GM10266 (cell line): ENCODE measurements around the gene C1orf21.

Experiments
- DNase-seq: peaks from one replicate; pipeline ENCODE4 v3.0.0; 2012; ENCODE audit errors: extremely low spot score
- TF ChIP-seq, protein P1 (sequence below): IDR thresholded peaks from 2 replicates; pipeline ENCODE4 v1.5.1; 2012; ENCODE audit warnings: mild to moderate bottlenecking, low read depth; ENCODE audit not compliant: control insufficient read depth, insufficient read depth; ENCODE audit errors: missing control alignments

Gene C1orf21

DNA sequence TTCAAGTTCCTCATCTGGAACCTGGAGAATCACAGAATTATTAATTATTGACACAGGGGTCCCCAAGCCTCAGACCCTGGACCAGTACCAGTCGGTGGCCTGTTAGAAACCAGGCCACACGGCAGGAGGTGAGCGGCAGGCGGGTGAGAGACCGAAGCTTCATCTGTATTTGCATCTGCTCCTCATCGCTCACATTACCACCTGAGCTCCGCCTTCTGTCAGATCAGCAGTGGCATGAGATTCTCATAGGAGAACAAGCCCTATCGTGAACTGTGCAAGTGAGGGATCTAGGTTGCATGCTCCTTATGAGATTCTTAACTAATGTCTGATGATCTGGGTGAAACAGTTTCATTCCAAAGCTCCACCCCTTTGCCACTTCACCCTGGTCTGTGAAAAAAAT, 125.9 kb downstream of the C1orf21 start:
- no peak for DNase-seq
- TF ChIP-seq, protein P1, sequence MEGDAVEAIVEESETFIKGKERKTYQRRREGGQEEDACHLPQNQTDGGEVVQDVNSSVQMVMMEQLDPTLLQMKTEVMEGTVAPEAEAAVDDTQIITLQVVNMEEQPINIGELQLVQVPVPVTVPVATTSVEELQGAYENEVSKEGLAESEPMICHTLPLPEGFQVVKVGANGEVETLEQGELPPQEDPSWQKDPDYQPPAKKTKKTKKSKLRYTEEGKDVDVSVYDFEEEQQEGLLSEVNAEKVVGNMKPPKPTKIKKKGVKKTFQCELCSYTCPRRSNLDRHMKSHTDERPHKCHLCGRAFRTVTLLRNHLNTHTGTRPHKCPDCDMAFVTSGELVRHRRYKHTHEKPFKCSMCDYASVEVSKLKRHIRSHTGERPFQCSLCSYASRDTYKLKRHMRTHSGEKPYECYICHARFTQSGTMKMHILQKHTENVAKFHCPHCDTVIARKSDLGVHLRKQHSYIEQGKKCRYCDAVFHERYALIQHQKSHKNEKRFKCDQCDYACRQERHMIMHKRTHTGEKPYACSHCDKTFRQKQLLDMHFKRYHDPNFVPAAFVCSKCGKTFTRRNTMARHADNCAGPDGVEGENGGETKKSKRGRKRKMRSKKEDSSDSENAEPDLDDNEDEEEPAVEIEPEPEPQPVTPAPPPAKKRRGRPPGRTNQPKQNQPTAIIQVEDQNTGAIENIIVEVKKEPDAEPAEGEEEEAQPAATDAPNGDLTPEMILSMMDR: no peak

DNA sequence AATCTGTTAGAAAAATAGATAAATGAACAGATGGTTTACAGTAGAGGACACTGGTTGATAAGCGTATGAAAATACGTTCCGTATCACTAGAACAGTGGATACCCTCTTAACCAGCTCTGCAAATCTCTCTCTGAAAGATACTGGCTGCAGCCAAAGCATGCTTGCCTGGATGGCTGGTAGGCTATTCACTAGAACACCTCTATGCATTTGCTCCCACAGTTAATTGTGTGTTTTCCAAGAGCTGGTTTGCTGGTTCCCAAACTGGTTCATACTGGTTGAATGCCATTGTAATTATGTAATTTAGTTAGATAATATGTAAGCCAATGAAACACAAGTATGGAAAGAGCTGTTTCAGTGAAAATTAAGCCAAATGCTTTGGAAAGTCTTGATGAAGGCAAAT, 126.6 kb downstream of the C1orf21 start:
- TF ChIP-seq, protein P1: no peak
- no peak for DNase-seq

DNA sequence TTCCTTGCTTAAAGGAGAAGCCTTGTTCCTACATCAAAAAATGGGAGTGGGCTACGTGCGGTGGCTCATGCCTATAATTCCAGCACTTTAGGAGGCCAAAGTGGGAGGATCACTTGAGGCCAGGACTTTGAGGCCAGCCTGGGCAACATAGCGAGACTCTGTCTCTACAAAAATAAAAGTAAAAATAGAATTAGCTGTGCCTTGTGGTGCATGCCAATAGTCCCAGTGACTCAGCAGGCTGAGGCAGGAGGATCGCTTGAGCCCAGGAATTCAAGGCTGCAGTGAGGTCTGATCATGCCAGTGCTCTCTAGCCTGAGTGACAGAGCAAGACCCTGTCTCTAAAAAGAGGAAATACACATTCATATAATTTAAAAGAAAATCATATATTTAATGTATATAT, 127.1 kb downstream of the C1orf21 start:
- no peak for DNase-seq
- TF ChIP-seq, protein P1: no peak

DNA sequence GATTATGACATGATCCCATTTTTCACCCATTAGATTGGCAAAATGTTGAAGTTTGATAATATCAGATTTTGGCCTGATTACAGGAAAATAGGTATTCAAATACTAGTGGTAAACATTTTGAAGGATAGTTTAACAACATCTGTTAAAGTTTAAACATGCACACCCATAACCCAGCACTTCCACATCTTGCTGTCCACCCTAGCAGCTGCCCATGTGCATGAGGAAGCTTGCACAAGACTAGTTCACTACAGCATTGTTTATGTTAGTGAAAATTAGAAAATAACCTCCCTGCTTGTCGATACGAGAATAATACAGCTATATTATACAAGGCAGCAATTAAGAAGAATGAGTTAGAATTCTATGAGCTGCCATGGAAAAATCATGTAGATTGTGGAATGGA, 127.6 kb downstream of the C1orf21 start:
- TF ChIP-seq, protein P1: no peak
- DNase-seq: no peak

DNA sequence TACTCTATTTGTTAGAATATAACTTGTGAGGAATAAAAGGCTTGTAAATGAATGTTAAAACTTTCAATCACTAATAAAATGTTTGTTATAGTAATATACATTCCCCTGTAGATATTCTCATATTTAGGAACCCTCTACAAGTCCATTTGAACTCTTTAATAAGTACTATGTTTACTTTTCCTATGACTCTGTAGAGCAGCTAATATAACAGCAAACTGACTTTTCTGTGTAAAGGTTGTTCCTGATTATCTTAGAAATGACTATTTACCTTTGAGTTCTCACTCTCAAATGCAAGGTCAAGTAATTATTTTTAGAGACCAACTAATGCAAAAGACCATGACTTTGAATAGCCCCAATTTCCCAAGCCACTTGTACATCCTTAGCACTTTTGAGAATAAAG, 130.3 kb downstream of the C1orf21 start:
- TF ChIP-seq, protein P1: no peak
- no peak for DNase-seq

DNA sequence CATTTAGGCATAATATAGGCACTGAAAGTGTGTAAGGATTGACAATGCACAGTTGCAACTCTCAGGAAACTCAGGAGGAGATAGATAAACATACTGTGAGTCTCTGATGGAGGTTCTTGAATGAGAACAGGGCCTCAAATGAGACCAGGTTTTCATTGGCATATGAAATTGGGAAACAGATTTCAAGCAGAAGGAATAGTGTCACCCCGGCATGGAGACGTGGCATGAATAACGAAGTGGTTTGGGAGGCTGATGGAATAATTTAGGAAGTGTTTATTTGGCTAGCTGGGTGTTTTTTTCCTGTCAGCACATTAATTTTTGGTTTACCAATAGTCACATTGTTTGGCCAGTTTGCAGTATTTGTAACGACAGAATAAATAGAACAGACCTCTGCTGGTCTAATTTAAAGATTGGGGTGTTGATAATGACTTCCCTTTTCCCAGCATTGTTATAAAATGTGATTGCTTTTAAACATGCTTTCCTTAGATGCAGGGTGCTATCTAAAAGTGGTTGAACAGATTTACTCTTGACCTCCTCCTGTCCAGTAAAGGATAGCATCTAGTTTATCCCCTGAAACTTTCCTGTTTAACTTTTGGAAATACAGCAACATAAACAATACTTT, 132.0 kb downstream of the C1orf21 start:
- TF ChIP-seq, protein P1: no peak
- DNase-seq: no peak

DNA sequence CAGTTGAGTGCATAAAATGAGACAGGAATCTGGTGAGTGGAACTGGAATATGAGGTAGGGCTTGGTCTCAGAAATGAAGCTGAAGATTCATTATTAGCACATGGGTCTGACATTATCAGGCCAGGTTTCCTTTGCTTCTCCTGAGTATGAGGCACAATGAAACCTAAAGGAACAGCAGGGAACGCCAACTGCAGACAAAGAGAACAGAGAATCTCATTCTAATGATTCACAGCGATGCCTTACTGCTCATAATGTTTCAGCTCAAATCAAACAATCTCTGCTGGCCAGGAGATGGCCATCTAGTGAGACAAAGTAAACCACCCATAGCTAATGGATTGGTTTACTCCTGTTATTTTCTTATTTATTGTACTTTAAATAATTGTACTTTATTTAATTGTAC, 133.5 kb downstream of the C1orf21 start:
- DNase-seq: no peak
- TF ChIP-seq, protein P1: no peak
